ENCODE measurements around the gene CRACR2A. TPM values are rescaled to one million over a fixed set of nuclear protein-coding genes. Genes with fewer than 3 reads are reported as not detected.

CRACR2A gene
- polyA plus RNA-seq, 1 donor from 2014 or later: 2.1 TPM

- H3K27me3 ChIP-seq (ENCODE audit: insufficient read depth, low read depth, low read length): no peaks in the 10 kb centered on the region
- TF ChIP-seq EZH2 (IDR thresholded peaks at IDR 0.05; ENCODE audit: borderline replicate concordance, insufficient read depth, low read length, poor library complexity, severe bottlenecking): no peak
- no peak for TF ChIP-seq MXI1 (conservative IDR thresholded peaks at IDR 0.05; ENCODE audit: poor library complexity, severe bottlenecking)
- TF ChIP-seq RAD21 (conservative IDR thresholded peaks at IDR 0.05): no peak
- no peak for TF ChIP-seq CTCF (IDR thresholded peaks at IDR 0.05; ENCODE audit: poor library complexity, severe bottlenecking)
- no peak for TF ChIP-seq SMC3 (conservative IDR thresholded peaks at IDR 0.05; ENCODE audit: poor library complexity)
- TF ChIP-seq REST (IDR thresholded peaks at IDR 0.05; ENCODE audit: borderline replicate concordance): no peak
- TF ChIP-seq EP300 (conservative IDR thresholded peaks at IDR 0.05; ENCODE audit: poor library complexity, severe bottlenecking): no peak
- TF ChIP-seq POLR2AphosphoS5 (IDR thresholded peaks at IDR 0.05): no peak
- TF ChIP-seq TAF1 (IDR thresholded peaks at IDR 0.05; ENCODE audit: low read depth): no peak
These were observed 39.8 kb upstream of the CRACR2A start for GRCh38 chr12:3792623-3793288.

GRCh38 chr12:3791256-3791874 is 38.5 kb upstream of the CRACR2A start:
- H3K36me3 ChIP-seq (ENCODE audit: insufficient read depth, low read length): no peaks in the 10 kb centered on the region
- no peak overlapping the region for H3K27ac ChIP-seq (ENCODE audit: low read length)
- H3K9me2 ChIP-seq (ENCODE audit: insufficient read depth, low read length): no peaks in the 10 kb centered on the region
- no peak overlapping the region for H3K4me3 ChIP-seq (ENCODE audit: low read length)
- no peaks in the 10 kb centered on the region for H3K27me3 ChIP-seq (ENCODE audit: insufficient read depth, low read depth, low read length)
- no peaks in the 10 kb centered on the region for H3F3A ChIP-seq (ENCODE audit: insufficient read depth, low read length, poor library complexity, severe bottlenecking)
- H3K4me2 ChIP-seq (ENCODE audit: low read length): no peak overlapping the region
- H4K20me1 ChIP-seq (ENCODE audit: insufficient read depth): no peaks in the 10 kb centered on the region
- no peaks in the 10 kb centered on the region for H3K9me3 ChIP-seq (ENCODE audit: low read length)
- H2AFZ ChIP-seq (ENCODE audit: low read depth, low read length): no peak overlapping the region
- no peaks in the 10 kb centered on the region for H3K79me2 ChIP-seq (replicated peaks; ENCODE audit: insufficient read depth, low read length)
- no peak overlapping the region for H3K9ac ChIP-seq (ENCODE audit: low read length)
- TF ChIP-seq RAD21 (conservative IDR thresholded peaks at IDR 0.05) (no peak), SMC3 (conservative IDR thresholded peaks at IDR 0.05; ENCODE audit: poor library complexity) (no peak), POLR2AphosphoS5 (IDR thresholded peaks at IDR 0.05) (no peak), EZH2 (IDR thresholded peaks at IDR 0.05; ENCODE audit: borderline replicate concordance, insufficient read depth, low read length, poor library complexity, severe bottlenecking) (no peak), CTCF (IDR thresholded peaks at IDR 0.05; ENCODE audit: poor library complexity, severe bottlenecking) (no peak), EP300 (conservative IDR thresholded peaks at IDR 0.05; ENCODE audit: poor library complexity, severe bottlenecking) (no peak), REST (IDR thresholded peaks at IDR 0.05; ENCODE audit: borderline replicate concordance) (no peak)

More at GRCh38 chr12:3792623-3793288, 39.8 kb upstream of the CRACR2A start:
- Histone ChIP-seq H3F3A (ENCODE audit: insufficient read depth, low read length, poor library complexity, severe bottlenecking) (no peaks in the 10 kb centered on the region), H3K9ac (ENCODE audit: low read length) (no peak overlapping the region), H2AFZ (ENCODE audit: low read depth, low read length) (no peak overlapping the region), H4K20me1 (ENCODE audit: insufficient read depth) (no peaks in the 10 kb centered on the region), H3K79me2 (replicated peaks; ENCODE audit: insufficient read depth, low read length) (no peaks in the 10 kb centered on the region), H3K4me3 (ENCODE audit: low read length) (no peak overlapping the region), H3K9me3 (ENCODE audit: low read length) (no peaks in the 10 kb centered on the region), H3K9me2 (ENCODE audit: insufficient read depth, low read length) (no peaks in the 10 kb centered on the region), H3K4me2 (ENCODE audit: low read length) (no peak overlapping the region), H3K27ac (ENCODE audit: low read length) (no peak overlapping the region), H3K36me3 (ENCODE audit: insufficient read depth, low read length) (no peaks in the 10 kb centered on the region)

Measured in neural cell (in vitro differentiated cells).